WTC11 (cell line): Measurements from ENCODE around the gene SYTL1.

ENCODE experiments used
- CREB1 ChIP-seq: sonication (generic); formaldehyde crosslinking; IDR thresholded peaks from 2 replicates; pipeline ENCODE4 v1.8.0; 2023; ENCODE audit warnings: mild to moderate bottlenecking, missing genetic modification reagents
- CTCF ChIP-seq: fragments of 200-600 bp; IDR thresholded peaks from 2 replicates; pipeline ENCODE4 v1.8.0; 2022; ENCODE audit warnings: antibody characterized with exemption
- ESRRA ChIP-seq: sonication (generic); formaldehyde crosslinking; IDR thresholded peaks from 2 replicates; pipeline ENCODE4 v1.8.1; 2022; ENCODE audit warnings: mild to moderate bottlenecking, missing genetic modification reagents, borderline replicate concordance
- MAX ChIP-seq: sonication (generic); formaldehyde crosslinking; IDR thresholded peaks from 2 replicates; pipeline ENCODE4 v1.8.0; 2022; ENCODE audit warnings: mild to moderate bottlenecking, missing genetic modification reagents
- NR3C1 ChIP-seq: sonication (generic); formaldehyde crosslinking; conservative IDR thresholded peaks from 2 replicates; pipeline ENCODE4 v1.8.1; 2023; ENCODE audit warnings: low read depth, mild to moderate bottlenecking, missing genetic modification reagents
- PREB ChIP-seq: sonication (generic); formaldehyde crosslinking; IDR thresholded peaks from 2 replicates; pipeline ENCODE4 v1.8.1; 2022; ENCODE audit warnings: mild to moderate bottlenecking, missing genetic modification reagents, moderate library complexity, borderline replicate concordance
- USF2 ChIP-seq: sonication (generic); formaldehyde crosslinking; IDR thresholded peaks from 2 replicates; pipeline ENCODE4 v1.8.1; 2023; ENCODE audit warnings: mild to moderate bottlenecking, missing genetic modification reagents, moderate library complexity
- ZNF532 ChIP-seq: fragments of 250-450 bp; sonication (Bioruptor Pico); IDR thresholded peaks from 2 replicates; pipeline ENCODE4 v1.9.0; 2021; ENCODE audit warnings: mild to moderate bottlenecking, borderline replicate concordance

GRCh38 chr1:27400082-27400962 lies 58.5 kb downstream of the SYTL1 start:
- TF ChIP-seq ESRRA (CRISPR knock-in tag) (no peak), USF2 (CRISPR knock-in tag) (no peak), CREB1 (CRISPR knock-in tag) (no peak), PREB (CRISPR knock-in tag) (no peak), MAX (no peak), NR3C1 (CRISPR knock-in tag) (no peak), ZNF532 (CRISPR knock-in tag) (no peak), CTCF (no peak)
